Nephron (organoid): ENCODE measurements around the gene ZNF423.
A peak's percentile ranks its signal among the peaks of the same experiment; 100 is the strongest.

Source experiments
- H3K27ac Mint-ChIP-seq, 3 experiments: 2 replicates each; pipeline ENCODE4 v1.8.0; 2020; ENCODE audit warnings: mixed read lengths in 3 of 3, mild to moderate bottlenecking in 2 of 3, moderate library complexity in 1 of 3
- H3K27me3 Mint-ChIP-seq: 2 replicates; pipeline ENCODE4 v1.8.0; 2021; ENCODE audit warnings: low read depth, mild to moderate bottlenecking, moderate library complexity, mixed read lengths
- H3K36me3 Mint-ChIP-seq: 2 replicates; pipeline ENCODE4 v1.8.0; 2020; ENCODE audit warnings: low read depth, mixed read lengths
- H3K4me1 Mint-ChIP-seq: 2 replicates; pipeline ENCODE4 v1.8.0; 2020; ENCODE audit warnings: mixed read lengths
- H3K4me3 Mint-ChIP-seq, 3 experiments: 2 replicates each; pipeline ENCODE4 v1.8.0; 2020; ENCODE audit warnings: mild to moderate bottlenecking in 3 of 3, mixed read lengths in 3 of 3, moderate library complexity in 2 of 3
- H3K9me3 Mint-ChIP-seq: 2 replicates; pipeline ENCODE4 v1.8.0; 2020; ENCODE audit warnings: mixed read lengths
- CTCF ChIP-seq, 3 experiments: fragments of 200-600 bp; sonication (generic); IDR thresholded peaks; one replicate each; pipeline ENCODE4 v1.5.0; 2021; ENCODE audit warnings: antibody characterized with exemption in 3 of 3; ENCODE audit not compliant: unreplicated experiment in 3 of 3

ZNF423 gene

GRCh38 chr16:49663081-49664065, 192.5 kb downstream of the ZNF423 start:
- Mint-ChIP-seq H3K27me3 (no peaks in the 10 kb centered on the region), H3K36me3 (no peaks in the 10 kb centered on the region), H3K4me3 (peak overlapping the region in 2 of 3 experiments; percentile 40 to 60), H3K9me3 (no peaks in the 10 kb centered on the region), H3K27ac (peak overlapping the region; percentile 60 to 93 (median 88)), H3K4me1 (peaks cover 65% of the 10 kb centered on the region)
- TF ChIP-seq CTCF (IDR thresholded peaks at IDR 0.05; ENCODE audit: unreplicated experiment in 3 of 3) = no peak

- Mint-ChIP-seq H3K9me3 (no peaks in the 10 kb centered on the region), H3K27me3 (no peaks in the 10 kb centered on the region), H3K36me3 (no peaks in the 10 kb centered on the region), H3K4me3 (peak overlapping the region in 2 of 3 experiments; percentile 9 to 65), H3K4me1 (peaks cover 73% of the 10 kb centered on the region), H3K27ac (peak overlapping the region; percentile 67 to 93 (median 88))
- TF ChIP-seq CTCF (IDR thresholded peaks at IDR 0.05; ENCODE audit: unreplicated experiment in 3 of 3) = no peak
Observed at GRCh38 chr16:49662569-49662968, 193.3 kb downstream of the ZNF423 start.

GRCh38 chr16:49661465-49662187, 194.3 kb downstream of the ZNF423 start:
- peaks cover 67% of the 10 kb centered on the region for H3K4me1 Mint-ChIP-seq
- H3K9me3 Mint-ChIP-seq = no peaks in the 10 kb centered on the region
- no peaks in the 10 kb centered on the region for H3K36me3 Mint-ChIP-seq
- no peak overlapping the region for H3K4me3 Mint-ChIP-seq
- no peak for TF ChIP-seq CTCF (IDR thresholded peaks at IDR 0.05; ENCODE audit: unreplicated experiment in 3 of 3)
- peak overlapping the region in 1 of 3 experiments; percentile 88 for H3K27ac Mint-ChIP-seq
- H3K27me3 Mint-ChIP-seq = no peaks in the 10 kb centered on the region

- Mint-ChIP-seq H3K27ac (peak overlapping the region in 2 of 3 experiments; percentile 9 to 46), H3K4me1 (peaks cover 58% of the 10 kb centered on the region), H3K27me3 (no peaks in the 10 kb centered on the region), H3K9me3 (no peaks in the 10 kb centered on the region), H3K36me3 (no peaks in the 10 kb centered on the region), H3K4me3 (no peak overlapping the region)
- TF ChIP-seq CTCF (IDR thresholded peaks at IDR 0.05; ENCODE audit: unreplicated experiment in 3 of 3) = no peak
Observed at GRCh38 chr16:49660626-49661025, 195.3 kb downstream of the ZNF423 start.

- Mint-ChIP-seq H3K4me3 (no peak overlapping the region), H3K27me3 (no peaks in the 10 kb centered on the region), H3K36me3 (no peaks in the 10 kb centered on the region), H3K27ac (peak overlapping the region in 1 of 3 experiments; percentile 37), H3K4me1 (peaks cover 50% of the 10 kb centered on the region), H3K9me3 (no peaks in the 10 kb centered on the region)
- no peak for TF ChIP-seq CTCF (IDR thresholded peaks at IDR 0.05; ENCODE audit: unreplicated experiment in 3 of 3)
Observed at GRCh38 chr16:49659356-49659755, 196.6 kb downstream of the ZNF423 start.
